GM23338 (cell line): Measurements from ENCODE around the gene KLKB1.

Source experiments
- CREB1 ChIP-seq: fragments of 250-450 bp; sonication (Bioruptor Pico); IDR thresholded peaks from 2 replicates; pipeline ENCODE4 v1.5.0; 2020; ENCODE audit warnings: low read depth, mild to moderate bottlenecking, moderate library complexity
- CTCF ChIP-seq, 2 experiments: fragments of 200-600 bp in 1 of 2; sonication (generic) in 1 of 2; conservative IDR thresholded peaks; 2 replicates each; pipeline versions ENCODE4 v1.5.1 to v1.6.1; 2016 to 2017; ENCODE audit warnings: antibody characterized with exemption in 2 of 2, low read depth in 2 of 2, mild to moderate bottlenecking in 2 of 2, moderate library complexity in 1 of 2
- ETS1 ChIP-seq: IDR thresholded peaks from 2 replicates; pipeline ENCODE4 v1.6.1; 2016; ENCODE audit warnings: antibody characterized with exemption
- EZH2phosphoT487 ChIP-seq: fragments of 200-600 bp; sonication (generic); IDR thresholded peaks from one replicate; pipeline ENCODE4 v1.8.1; 2018; ENCODE audit warnings: antibody characterized with exemption; ENCODE audit not compliant: unreplicated experiment
- NANOG ChIP-seq: IDR thresholded peaks from 2 replicates; pipeline ENCODE4 v1.6.1; 2016; ENCODE audit warnings: antibody characterized with exemption, borderline replicate concordance
- POLR2AphosphoS5 ChIP-seq: IDR thresholded peaks from 2 replicates; pipeline ENCODE4 v1.6.1; 2016; ENCODE audit warnings: antibody characterized with exemption, low read depth
- REST ChIP-seq: IDR thresholded peaks from one replicate; pipeline ENCODE4 v1.6.1; 2018; ENCODE audit warnings: antibody characterized with exemption; ENCODE audit not compliant: unreplicated experiment

- TF ChIP-seq CTCF (conservative IDR thresholded peaks at IDR 0.05; ENCODE audit: low read depth in 2 of 2) (no peak), ETS1 (no peak), NANOG (no peak), EZH2phosphoT487 (no peak), CREB1 (CRISPR knock-in tag) (no peak), POLR2AphosphoS5 (no peak), REST (no peak)
Measured at GRCh38 chr4:186296481-186296880, 69.2 kb downstream of the KLKB1 start.
